Prostate gland (tissue), 2 donors: Measurements from ENCODE around the gene WDR59.

Experiments
- POLR2AphosphoS5 ChIP-seq: sonication (generic); formaldehyde crosslinking; IDR thresholded peaks from one replicate; pipeline ENCODE4 v1.6.1; 2017; ENCODE audit warnings: antibody characterized with exemption
- TF ChIP-seq, protein P1 (sequence below), 4 experiments: fragments of 200-600 bp in 2 of 4; fragments of 450-650 bp in 2 of 4; sonication (generic) in 2 of 4; IDR thresholded peaks; 1 replicate in 3 of 4; 2 replicates in 1 of 4; pipeline ENCODE4 v1.5.1; 2016 to 2019; ENCODE audit warnings: antibody characterized with exemption in 4 of 4, mild to moderate bottlenecking in 2 of 4, moderate library complexity in 2 of 4

DNA sequence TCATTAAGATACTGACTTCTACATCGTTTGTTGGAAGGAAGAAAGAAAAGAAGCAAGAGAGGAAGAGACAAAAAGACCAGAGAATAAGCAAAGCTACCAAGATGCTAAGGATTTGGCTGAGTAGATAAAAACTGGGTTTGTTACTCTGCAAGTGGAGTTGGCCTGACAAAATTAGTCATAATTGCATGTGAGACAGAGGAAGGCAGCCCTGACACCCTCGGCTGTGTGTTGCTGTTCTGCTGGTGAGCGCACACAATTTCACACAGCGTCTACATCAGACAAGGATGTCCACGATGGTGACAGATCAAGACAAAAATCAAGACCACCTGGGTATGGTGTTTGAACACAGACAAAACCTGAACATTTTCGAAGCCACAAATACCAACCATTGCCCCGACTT lies 134.9 kb downstream of the WDR59 start:
- TF ChIP-seq POLR2AphosphoS5 = no peak
- TF ChIP-seq, protein P1, sequence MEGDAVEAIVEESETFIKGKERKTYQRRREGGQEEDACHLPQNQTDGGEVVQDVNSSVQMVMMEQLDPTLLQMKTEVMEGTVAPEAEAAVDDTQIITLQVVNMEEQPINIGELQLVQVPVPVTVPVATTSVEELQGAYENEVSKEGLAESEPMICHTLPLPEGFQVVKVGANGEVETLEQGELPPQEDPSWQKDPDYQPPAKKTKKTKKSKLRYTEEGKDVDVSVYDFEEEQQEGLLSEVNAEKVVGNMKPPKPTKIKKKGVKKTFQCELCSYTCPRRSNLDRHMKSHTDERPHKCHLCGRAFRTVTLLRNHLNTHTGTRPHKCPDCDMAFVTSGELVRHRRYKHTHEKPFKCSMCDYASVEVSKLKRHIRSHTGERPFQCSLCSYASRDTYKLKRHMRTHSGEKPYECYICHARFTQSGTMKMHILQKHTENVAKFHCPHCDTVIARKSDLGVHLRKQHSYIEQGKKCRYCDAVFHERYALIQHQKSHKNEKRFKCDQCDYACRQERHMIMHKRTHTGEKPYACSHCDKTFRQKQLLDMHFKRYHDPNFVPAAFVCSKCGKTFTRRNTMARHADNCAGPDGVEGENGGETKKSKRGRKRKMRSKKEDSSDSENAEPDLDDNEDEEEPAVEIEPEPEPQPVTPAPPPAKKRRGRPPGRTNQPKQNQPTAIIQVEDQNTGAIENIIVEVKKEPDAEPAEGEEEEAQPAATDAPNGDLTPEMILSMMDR (IDR thresholded peaks at IDR 0.05) = no peak
